RWPE2 (cell line): ENCODE results near the gene FCHSD1.

Source experiments
- ATAC-seq: fragments of 200-7000 bp; cut with Tn5 transposase; 3 replicates; pipeline ENCODE4 v1.9.1; 2021; ENCODE audit warnings: low read depth
- DNase-seq: peaks from one replicate; pipeline ENCODE4 v3.0.0-alpha.2; 2020; ENCODE audit warnings: low spot score
- H3K27ac ChIP-seq: fragments of 450-650 bp; 2 replicates; pipeline ENCODE4 v1.5.1; 2017; ENCODE audit warnings: mild to moderate bottlenecking; ENCODE audit not compliant: poor library complexity, severe bottlenecking
- H3K27me3 ChIP-seq: fragments of 250-450 bp; sonication (Bioruptor Pico); 2 replicates; pipeline ENCODE4 v1.5.1; 2021; ENCODE audit warnings: mild to moderate bottlenecking, moderate library complexity; ENCODE audit not compliant: insufficient read depth, poor library complexity, severe bottlenecking
- H3K36me3 ChIP-seq: fragments of 250-450 bp; sonication (Bioruptor Pico); 2 replicates; pipeline ENCODE4 v1.5.1; 2020; ENCODE audit warnings: low read depth, mild to moderate bottlenecking, moderate library complexity
- H3K4me1 ChIP-seq: fragments of 250-450 bp; sonication (Bioruptor Pico); 2 replicates; pipeline ENCODE4 v1.5.1; 2021; ENCODE audit warnings: mild to moderate bottlenecking, moderate library complexity; ENCODE audit not compliant: insufficient read depth, poor library complexity, severe bottlenecking
- H3K4me3 ChIP-seq: fragments of 250-450 bp; sonication (Bioruptor Pico); 2 replicates; pipeline ENCODE4 v1.5.1; 2021; ENCODE audit warnings: mild to moderate bottlenecking, moderate library complexity; ENCODE audit not compliant: severe bottlenecking
- H3K9me3 ChIP-seq: fragments of 250-450 bp; sonication (Bioruptor Pico); 2 replicates; pipeline ENCODE4 v1.5.1; 2021; ENCODE audit warnings: mild to moderate bottlenecking, moderate library complexity; ENCODE audit not compliant: severe bottlenecking
- TF ChIP-seq, protein P1 (sequence below): fragments of 450-650 bp; IDR thresholded peaks from one replicate; pipeline ENCODE4 v1.5.1; 2017; ENCODE audit warnings: mild to moderate bottlenecking, moderate library complexity; ENCODE audit not compliant: poor library complexity, severe bottlenecking

Gene FCHSD1

DNA sequence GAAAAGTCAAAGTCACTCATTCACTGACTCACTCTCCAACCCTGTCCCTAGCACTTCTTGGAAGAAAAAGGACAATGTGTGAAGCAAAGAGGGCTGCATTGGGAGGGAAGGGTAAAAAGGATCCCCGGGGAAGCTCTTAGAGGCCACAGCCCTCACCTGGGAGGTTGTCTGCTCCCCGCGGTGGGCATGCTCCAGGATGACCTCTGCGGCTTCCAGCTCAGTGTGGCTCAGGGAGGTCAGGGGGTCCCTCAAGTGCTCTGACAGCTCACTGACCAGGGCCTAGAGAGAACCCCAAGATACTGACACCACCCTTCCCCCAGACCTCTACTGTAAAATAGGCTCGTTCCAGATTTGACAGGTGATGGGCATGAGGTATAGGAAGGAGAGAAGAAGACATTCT is 4.0 kb downstream of the FCHSD1 start:
- no peak for ATAC-seq
- Histone ChIP-seq H3K27ac (no peak overlapping the region), H3K4me1 (no peaks in the 10 kb centered on the region), H3K9me3 (no peaks in the 10 kb centered on the region), H3K4me3 (no peak overlapping the region), H3K27me3 (no peaks in the 10 kb centered on the region), H3K36me3 (peaks cover 18% of the 10 kb centered on the region)
- DNase-seq = no peak
- TF ChIP-seq, protein P1, sequence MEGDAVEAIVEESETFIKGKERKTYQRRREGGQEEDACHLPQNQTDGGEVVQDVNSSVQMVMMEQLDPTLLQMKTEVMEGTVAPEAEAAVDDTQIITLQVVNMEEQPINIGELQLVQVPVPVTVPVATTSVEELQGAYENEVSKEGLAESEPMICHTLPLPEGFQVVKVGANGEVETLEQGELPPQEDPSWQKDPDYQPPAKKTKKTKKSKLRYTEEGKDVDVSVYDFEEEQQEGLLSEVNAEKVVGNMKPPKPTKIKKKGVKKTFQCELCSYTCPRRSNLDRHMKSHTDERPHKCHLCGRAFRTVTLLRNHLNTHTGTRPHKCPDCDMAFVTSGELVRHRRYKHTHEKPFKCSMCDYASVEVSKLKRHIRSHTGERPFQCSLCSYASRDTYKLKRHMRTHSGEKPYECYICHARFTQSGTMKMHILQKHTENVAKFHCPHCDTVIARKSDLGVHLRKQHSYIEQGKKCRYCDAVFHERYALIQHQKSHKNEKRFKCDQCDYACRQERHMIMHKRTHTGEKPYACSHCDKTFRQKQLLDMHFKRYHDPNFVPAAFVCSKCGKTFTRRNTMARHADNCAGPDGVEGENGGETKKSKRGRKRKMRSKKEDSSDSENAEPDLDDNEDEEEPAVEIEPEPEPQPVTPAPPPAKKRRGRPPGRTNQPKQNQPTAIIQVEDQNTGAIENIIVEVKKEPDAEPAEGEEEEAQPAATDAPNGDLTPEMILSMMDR = no peak

DNA sequence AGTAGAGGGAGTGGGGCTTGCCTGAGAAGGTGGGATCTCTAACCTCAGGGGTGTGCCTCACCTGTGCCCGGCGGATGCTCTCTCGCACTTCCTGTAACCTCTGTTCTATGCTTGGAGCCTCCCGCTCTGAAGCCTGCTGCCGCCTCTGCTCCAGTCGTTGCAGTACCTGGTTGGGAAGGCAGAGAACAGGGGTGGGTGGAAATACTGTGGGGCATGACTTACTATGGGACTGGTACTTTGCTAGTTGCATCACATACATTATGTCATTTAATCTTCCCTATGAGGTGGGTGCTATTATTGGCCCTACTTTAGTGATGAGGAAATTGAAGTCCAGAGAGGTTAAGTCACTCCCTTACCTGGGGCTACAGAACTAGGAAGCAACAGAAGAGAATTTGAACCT is 5.2 kb downstream of the FCHSD1 start:
- DNase-seq = no peak
- TF ChIP-seq, protein P1 = no peak
- Histone ChIP-seq H3K9me3 (no peaks in the 10 kb centered on the region), H3K36me3 (peaks cover 19% of the 10 kb centered on the region), H3K27ac (no peak overlapping the region), H3K4me3 (no peak overlapping the region), H3K27me3 (no peaks in the 10 kb centered on the region), H3K4me1 (no peaks in the 10 kb centered on the region)
- peak; percentile 28 for ATAC-seq

DNA sequence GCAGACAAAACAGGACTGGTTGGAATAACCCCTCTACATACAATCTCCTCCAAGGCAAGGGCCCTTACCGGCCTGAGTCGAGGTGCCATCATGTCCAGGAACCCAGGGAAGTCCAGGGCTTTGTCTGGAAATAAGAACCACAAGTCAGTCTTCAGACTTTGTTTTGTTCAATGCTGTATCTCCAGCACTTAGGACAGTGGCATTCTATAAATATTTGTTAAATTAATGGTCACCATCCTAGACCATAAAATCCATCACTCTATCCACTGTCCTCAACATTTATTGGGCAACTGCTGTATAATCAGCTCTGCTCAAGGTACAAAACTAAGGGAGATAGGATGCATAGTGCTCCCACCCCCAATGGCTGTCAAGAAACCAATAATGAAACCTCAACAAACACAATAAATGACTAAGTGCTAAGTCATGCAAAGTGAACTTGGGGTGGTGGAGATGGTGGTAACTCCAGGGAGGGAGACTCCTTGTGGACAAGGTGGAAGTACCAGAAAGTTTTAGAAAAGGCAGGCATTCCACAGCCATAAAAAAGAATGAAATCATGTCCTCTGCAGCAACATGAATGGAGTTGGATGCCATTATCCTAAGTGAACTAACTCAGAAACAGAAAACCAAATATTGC is 9.5 kb downstream of the FCHSD1 start:
- no peak overlapping the region for H3K27ac ChIP-seq
- no peaks in the 10 kb centered on the region for H3K4me1 ChIP-seq
- DNase-seq = no peak
- TF ChIP-seq, protein P1 = peak; percentile 73
- no peak overlapping the region for H3K4me3 ChIP-seq
- no peaks in the 10 kb centered on the region for H3K9me3 ChIP-seq
- peak; percentile 66 for ATAC-seq
- peaks cover 19% of the 10 kb centered on the region for H3K36me3 ChIP-seq
- H3K27me3 ChIP-seq = no peaks in the 10 kb centered on the region

DNA sequence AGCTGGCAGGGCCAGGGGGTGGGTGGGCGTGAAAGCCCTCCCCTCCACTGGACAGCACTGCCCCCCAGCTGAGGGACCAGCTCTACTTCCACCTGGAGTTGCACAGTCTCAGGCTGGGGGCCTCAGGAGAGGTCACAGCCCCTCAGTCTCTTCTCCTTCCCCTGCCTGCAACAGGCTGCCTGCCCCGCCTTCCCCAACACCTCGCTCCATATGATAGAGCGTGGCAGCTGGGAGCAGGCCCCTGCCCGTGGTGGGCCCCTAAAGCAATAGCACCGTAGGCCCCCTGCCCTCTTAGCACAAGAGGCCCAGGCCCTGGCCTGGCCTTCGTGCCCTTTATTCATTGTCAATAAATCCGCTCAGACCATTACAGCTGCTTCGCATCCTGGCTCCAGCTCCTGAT is 10.5 kb downstream of the FCHSD1 start:
- ATAC-seq = no peak
- TF ChIP-seq, protein P1 = no peak

DNA sequence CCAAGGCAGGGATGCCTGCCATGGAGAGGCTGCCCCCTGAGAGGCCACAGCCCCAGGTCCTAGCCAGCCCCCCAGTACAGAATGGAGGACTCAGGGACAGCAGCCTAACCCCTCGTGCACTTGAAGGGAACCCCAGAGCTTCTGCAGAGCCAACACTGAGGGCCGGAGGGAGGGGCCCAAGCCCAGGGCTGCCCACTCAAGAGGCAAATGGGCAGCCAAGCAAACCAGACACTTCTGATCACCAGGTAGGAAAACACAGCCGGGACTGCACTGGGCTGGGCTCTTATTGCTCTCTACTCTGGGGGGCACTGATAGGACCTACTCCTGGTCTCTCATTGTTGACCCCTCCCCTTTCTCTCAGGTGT is 11.2 kb downstream of the FCHSD1 start:
- no peak for ATAC-seq
- H3K27me3 ChIP-seq = no peaks in the 10 kb centered on the region

More for the DNA sequence above, 10.5 kb downstream of the FCHSD1 start:
- Histone ChIP-seq H3K27ac (no peak overlapping the region), H3K9me3 (no peaks in the 10 kb centered on the region), H3K27me3 (no peaks in the 10 kb centered on the region), H3K36me3 (peaks cover 18% of the 10 kb centered on the region), H3K4me1 (peaks cover 1% of the 10 kb centered on the region), H3K4me3 (no peak overlapping the region)
- DNase-seq = no peak

More for the DNA sequence above, 11.2 kb downstream of the FCHSD1 start:
- H3K4me1 ChIP-seq = peaks cover 5% of the 10 kb centered on the region
- no peak overlapping the region for H3K4me3 ChIP-seq
- TF ChIP-seq, protein P1 = no peak
- H3K27ac ChIP-seq = no peak overlapping the region
- no peaks in the 10 kb centered on the region for H3K9me3 ChIP-seq
- H3K36me3 ChIP-seq = peaks cover 12% of the 10 kb centered on the region
- DNase-seq = no peak
